Stimulated activated CD4-positive, alpha-beta T cell treated with anti-CD3 and anti-CD28 coated beads, Interleukin-15, amount 100 ng/mL, for 24 hours (primary cell): Measurements from ENCODE around the gene ASCC1.
"Not testable (repeated sequence)": the region's sequence is repeated elsewhere in the genome, so short reads cannot be mapped to it uniquely, and the experiment has no call there.

Experiments used
- DNase-seq: peaks from one replicate; pipeline ENCODE4 v3.0.0-alpha.2; 2020

ASCC1 gene

DNA sequence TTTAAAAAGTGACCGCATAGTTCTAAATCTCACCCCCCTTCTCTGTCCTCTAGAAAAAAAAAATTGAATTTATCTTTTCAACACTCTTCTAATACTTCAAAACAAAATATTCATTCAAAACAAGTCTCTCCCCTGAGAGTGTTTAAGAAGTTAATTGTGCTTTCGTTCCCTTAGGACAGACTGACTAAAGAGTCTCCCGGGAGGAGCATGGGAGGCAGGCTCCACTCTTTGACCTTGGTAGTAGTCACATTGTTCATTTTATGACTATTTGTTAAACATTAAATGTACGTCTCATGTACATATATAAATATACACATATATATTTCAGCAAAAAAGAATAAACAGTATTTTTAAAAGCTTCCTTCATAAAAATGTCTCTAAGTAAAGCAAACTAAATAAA is 92.5 kb downstream of the ASCC1 start:
- DNase-seq = no peak

DNA sequence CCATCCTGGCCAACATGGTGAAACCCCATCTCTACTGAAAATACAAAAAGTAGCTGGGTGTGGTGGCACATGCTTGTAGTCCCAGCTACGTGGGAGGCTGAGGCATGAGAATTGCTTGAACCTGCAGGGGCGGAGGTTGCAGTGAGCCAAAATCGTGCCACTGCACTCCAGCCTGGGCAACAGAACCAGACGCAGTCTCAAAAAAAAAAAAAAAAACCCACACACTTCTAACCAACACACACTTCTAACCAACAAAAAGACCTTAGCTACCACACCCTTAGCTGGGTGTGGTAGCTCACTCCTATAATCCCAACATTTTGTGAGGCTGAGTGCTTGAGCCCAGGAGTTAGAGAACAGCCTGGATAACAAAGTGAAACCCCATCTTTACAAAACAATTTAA is 93.9 kb downstream of the ASCC1 start:
- DNase-seq = peak; percentile 39

DNA sequence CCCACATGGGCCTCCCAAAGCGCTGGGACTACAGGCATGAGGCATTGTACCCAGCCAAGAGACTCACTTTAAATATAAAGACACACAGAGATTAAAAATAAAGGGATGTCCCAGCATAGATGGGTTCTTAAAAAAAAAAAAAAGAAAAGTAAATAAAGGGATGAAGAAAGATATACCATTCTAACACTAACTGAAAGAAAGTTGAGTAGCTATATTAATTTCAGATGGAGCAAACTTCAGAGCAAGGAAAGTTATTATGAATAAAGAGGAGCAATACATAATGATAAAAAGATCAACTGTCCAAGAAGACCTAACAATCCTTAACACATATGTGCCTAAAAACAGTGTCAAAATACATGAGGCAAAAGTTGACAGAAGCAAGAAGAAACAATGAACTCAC is 94.7 kb downstream of the ASCC1 start:
- no peak for DNase-seq

DNA sequence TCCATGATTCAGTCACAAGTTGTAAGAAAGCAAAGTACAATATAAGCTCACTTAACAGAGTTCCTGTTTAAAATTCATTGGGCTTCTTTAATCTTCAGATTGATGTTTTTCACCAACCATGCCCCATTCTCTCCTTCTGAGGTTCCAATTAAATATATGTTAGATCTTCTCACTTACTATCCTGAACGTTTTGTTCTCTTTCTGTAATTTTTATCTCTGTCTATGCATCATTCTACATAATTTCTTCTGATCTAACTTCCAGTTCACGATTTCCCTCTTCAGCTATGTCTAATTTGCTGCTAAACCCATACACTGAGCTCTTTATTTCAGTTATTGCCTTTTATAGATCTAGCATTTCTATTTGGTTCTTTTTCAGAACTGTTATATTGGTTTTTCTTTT is 99.7 kb downstream of the ASCC1 start:
- DNase-seq = no peak

DNA sequence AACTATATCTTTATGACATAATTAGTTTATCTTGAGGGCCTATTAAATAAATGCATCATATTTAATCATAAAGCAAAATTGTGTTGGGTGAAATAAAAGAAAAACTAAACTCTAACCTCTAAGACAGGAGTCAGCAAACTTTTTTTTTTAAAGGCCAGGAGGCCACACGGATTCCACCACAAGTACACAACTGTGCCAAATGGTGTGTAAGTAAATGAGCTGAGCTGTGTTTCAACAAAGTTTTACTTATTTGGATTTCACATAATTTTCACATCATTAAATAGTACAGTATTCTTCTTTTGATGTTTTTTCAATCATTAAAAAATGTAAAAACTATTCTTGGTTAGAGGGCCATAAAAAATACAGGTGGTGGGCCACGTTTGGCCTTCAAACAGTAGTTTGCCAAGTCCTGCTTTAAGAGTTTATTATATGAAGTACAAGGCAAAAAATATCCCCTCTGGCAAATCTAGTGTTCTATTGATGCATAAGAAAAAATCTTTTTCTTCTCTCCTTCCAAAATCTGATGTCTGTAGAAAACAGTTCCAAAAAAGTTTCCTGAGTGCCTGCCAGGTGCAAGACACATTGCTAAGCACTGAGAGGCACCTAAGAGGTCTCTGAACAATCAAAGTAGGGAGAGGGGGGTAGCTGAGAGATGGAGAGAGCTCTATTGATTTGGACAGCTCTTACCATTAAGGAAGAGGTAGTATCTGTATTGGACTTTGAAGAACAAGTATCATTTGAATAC is 101.2 kb downstream of the ASCC1 start:
- no peak for DNase-seq

DNA sequence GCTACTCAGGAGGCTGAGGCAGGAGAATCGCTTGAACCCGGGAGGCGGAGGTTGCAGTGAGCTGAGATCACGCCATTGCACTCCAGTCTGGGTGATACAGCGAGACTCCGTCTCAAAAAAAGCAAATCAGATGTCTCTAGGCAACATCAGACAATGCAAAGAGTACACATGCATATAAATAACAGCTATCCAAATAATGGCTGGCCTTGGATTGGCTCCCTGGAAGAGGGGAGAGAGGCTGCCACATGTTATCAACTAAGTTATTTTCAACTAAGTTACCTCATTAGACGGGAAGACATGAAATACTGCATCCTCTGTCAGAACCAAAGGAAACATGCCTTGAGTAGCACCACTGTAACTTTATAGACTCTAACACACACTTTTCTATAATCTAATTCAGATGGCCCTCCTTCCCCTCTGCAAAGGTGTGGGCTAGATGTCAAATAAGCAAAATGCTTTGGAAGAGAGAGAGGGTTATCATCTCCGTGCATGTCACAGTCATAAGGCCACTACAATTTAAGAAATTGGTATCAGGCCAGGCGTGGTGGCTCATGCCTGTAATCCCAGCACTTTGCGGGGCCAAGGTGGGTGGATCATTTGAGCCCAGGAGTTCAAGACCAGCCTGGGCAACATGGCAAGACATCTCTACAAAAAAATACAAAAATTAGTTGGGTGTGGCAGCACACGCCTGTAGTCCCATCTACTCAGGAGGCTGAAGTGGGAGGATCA is 105.2 kb downstream of the ASCC1 start:
- no peak for DNase-seq

DNA sequence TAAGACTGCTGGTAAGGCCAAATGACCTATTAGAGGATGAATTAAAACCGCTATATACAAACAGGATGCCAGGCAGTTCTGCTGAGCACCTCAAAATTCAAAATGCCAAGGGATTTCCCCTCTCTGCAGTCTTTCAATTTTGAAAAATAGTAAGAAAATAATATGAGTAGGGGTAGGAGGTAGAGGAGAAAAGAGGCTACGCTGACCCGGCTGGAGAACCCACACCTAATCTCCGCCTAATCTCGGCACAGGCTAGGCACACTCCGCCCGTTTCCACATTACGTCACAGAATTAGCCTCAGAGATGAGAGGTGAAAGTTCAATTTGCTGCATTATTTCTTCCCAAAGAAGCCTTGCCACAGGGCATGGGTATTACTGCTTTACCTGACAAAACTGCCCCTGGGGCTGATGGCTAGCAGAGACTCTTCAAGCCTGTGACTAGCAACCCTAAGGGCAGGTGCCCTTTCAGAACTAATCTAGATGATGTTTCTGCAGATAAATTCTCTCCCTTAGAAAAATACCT is 106.4 kb downstream of the ASCC1 start:
- DNase-seq = no peak

DNA sequence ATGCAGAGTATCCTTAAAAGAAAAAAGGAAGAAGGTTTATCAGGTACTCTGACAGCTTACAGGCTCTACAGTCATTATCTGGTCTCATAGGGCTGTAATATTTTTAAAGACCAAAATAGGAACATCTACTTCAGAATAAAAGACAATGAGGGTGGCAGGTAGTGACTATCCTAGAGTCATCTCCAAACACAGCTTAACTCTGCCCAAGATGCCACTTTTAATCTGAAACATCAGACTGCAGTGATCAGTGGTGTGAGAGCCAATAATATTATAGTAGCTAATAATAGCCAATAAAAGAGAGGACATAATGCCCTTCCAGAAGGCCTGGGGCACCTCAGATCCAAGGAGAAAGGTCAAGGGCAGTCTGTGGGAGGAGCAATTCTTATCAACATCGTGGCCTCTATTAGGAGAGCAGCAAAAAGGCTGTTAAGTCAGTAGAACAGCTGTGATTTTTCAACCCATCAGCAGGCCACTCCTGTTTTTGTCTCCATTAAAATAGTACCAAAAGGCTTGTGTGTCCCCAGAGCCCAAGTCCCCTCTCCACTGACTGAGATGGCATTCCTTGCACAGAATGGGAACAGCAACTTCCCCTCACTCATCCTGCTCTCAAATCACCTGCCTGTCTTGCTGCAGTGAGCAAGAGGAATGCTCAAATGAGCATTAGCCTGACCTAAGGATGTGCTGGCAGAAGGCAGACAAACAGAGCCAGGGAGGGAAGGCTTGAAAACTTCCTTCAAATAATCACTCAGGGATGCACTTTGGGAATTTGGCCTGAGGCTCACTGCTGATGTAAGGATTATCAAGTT is 107.0 kb downstream of the ASCC1 start:
- no peak for DNase-seq

DNA sequence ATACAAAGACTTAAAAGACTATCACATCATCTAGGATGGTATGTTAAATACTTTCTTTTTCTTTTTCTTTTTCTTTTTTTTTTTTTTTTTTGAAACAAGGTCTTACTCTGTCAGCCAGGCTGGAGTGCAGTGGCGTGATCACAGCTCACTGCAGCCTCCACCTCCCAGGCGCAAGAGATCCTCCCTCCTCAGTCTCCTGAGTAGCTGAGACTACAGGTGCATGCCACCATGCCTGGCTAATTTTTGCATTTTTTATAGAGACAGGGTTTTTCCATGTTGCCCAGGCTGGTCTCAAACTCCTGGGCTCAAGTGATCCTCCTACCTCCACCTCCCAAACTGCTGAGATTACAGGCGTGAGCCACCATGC is 108.1 kb downstream of the ASCC1 start:
- not testable (repeated sequence) for DNase-seq

DNA sequence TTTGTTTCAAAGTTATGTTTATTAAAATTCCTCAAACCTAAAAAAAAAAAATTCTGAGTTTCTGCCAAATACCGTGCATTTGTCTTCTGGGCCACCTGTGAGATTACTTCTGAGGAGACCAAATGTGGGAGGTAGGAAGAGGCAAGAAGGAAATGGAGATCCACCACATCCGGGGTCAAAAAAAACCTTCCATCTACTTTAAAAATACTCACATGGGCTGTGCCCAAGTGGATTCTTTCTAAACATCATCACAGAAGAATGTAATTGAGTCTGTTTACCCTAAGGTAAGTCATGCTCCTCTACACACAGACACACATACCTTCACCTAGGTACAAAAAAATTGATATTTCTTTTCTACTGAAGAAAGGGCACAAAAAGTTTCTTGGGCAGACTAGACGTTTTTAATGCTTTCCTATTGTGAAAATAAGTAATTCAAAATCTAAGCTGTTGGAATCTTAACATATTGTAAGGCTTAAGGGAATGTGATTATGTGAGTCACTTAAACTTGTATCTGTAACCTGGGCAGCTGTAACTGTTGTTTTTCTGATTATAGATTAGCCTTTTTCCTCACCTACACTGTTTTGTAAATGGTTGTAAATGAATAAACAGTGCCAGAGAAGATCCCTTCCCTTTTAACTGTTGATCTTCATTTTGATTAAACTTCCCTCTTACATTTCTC is 108.6 kb downstream of the ASCC1 start:
- no peak for DNase-seq

DNA sequence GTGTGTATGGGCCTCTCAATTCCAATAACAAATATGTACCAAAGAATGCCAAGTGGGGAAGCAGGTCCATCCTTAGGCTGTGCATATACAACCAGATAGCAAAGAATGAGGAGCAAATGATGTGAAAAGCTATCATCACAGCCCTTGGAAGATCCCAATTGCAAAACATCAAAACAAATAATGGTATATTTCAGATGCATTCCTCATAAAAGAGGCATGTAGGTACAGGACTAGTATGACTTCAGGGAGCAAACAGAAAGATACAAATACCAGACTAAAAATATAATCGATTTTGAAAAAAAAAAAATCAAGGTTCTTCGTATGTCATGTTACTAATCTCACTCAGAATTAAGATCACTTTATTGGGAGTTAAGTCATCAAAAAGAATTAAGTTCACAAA is 109.2 kb downstream of the ASCC1 start:
- DNase-seq = no peak

DNA sequence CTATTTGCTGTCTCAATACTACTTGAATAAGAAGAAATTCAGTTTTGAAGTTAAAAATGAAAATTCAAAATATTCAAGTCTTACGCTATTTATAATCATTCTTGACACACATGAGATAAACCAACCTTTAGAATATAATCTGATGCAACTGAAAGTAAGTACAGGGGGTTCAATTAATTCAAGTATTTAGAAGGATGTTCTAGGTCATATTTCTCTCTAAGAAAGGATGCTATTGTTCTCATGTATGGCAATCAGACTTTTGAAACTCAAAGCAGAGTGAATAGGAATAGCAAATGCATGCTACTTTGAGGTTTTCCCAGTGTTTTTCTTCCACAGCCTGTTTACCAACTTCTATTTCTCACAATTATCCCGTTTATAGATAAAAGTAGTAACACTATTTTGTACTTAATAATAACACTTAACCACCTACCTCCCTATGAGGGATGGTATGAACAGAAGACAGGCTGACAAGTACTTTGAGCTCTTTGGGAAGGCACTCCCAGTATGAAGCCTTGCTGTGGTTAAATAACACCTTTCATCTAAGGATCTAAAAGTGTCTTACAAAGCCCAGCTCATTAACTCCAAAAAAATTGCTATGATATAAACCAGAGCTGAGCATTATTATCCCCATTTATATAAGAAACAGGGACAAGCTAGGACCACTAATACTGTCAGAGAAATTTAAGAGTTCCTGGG is 109.8 kb downstream of the ASCC1 start:
- DNase-seq = no peak

DNA sequence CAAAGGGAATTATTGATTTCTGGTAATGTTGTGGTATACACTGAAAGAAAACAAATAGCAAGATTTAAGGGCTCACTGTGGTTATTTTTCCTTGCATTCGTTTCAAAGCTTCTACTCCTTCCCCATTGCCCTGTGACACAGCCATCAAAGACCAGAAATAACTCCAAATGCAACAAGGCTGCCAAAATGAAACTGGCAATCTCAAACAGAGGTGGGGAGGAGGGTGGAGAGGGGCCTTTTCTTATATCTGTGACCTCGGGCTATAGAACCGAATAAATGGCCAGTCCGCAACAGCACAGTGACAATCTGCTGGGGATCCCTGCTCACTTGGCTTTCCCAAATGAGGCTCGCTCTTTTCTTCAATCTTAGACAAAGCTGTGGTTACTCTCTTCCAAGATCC is 110.4 kb downstream of the ASCC1 start:
- no peak for DNase-seq

DNA sequence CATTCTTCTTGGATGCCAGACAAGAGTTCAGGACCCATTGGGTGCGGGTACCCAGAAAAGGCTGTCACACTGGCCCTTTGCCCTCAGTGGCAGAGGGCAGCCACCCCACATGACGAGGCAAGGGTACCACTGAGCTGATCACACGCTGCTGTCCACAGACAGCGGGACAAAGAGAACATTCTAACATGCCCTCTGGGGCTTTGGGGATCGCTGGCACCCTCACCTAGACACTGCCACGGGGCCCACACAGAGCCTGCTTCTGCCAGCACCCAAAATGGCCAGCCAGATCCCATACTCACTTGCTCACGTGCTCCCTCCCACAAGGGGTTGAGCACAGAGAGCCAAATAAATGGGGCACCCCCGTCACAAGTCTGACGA is 111.0 kb downstream of the ASCC1 start:
- DNase-seq = no peak

DNA sequence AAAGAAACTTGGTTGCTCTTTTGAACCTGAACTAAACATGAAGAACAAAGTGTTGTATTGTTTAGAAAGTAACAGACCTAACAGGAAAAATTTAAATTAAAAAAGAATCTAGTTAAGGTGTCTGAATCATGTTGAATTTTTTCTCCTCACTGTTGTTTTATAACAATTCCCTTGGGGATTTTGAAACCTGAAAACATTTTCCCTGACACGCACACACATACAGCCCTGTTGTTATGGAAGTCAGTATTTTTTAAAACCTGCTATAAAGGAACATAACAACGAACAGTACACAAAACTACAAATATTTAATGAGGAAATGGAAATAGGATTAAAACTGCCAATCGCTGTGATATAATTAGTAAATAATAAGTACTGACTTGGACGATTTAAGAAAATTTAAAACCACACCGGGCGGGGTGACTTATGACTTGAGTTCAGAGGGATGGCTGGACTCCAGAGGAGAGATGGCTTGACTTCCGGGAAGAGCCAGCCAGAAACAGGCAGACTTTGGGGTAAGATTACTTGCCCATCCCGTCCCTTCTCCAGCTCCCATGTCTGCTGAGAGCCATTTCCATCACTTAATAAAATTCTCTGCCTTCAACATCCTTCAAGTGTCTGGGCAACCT is 111.5 kb downstream of the ASCC1 start:
- DNase-seq = no peak

DNA sequence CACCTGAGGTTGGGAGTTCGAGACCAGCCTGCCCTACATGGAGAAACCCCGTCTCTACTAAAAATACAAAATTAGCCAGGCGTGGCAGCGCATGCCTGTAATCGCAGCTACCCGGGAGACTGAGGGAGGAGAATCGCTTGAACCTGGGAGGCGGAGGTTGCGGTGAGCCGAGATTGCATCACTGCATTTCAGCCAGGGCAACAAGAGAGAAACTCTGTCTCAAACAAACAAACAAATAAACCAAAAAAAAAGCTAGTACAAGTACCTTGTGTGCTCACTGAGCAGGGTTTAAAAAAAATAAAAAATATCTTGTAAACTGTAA is 116.5 kb downstream of the ASCC1 start:
- no peak for DNase-seq

DNA sequence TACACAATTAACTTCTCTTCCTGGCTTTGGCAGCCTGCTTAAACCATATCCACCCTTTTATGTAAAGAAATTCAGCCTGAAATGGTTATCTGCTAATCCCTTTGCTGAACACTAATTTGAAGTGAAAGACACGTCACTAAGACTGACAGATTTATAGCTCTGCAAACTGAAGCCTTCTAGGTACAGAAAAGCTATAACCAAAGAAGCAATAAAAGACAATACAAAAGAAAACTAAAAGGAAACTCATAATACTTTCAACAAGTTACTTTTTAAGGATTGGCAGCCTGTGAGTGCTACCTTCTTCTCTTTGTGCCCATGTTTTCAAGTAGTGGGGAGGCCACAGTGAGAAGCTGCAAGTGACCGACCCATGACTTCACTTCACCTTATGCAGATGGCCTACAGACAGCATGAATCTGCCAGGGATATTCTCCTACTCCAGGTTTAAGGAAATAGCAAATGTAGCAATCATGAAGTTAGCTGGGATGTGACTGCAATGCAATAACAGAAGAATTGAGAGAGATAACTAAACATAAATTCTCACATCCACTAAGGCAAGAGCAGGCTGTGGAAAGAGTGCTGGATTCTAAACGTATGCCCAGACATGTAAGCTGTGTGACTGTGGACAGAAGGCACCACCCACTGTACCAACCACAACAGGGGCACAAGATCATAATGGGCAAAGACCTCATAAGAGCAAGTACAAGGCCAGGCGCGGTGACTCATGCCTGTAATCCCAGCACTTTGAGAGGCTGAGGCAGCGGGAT is 117.1 kb downstream of the ASCC1 start:
- DNase-seq = no peak

DNA sequence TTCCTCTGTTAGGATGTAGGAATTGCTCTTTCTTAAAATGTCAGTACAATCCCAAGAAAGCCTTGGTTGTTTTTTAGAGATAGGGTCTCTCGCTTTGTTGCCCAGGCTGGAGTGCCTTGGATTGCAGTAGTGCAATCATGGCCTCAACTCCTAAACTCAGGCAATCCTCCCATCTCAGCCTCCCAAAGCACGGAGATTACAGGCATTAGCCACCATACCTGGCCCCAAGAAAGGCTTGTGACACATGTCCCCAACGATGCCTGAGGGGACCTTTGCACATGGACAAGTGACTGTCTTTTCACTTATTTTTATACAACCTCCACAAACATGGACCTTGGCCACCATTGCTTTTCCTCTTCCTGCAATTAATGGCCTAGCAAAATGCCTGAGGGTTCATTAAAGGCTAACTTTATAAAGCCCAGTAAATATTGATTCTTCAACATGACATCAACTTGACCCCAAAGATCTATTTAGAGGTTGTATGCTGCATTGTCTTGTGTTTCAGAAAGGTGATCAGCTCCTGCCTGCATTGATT is 117.7 kb downstream of the ASCC1 start:
- DNase-seq = no peak

DNA sequence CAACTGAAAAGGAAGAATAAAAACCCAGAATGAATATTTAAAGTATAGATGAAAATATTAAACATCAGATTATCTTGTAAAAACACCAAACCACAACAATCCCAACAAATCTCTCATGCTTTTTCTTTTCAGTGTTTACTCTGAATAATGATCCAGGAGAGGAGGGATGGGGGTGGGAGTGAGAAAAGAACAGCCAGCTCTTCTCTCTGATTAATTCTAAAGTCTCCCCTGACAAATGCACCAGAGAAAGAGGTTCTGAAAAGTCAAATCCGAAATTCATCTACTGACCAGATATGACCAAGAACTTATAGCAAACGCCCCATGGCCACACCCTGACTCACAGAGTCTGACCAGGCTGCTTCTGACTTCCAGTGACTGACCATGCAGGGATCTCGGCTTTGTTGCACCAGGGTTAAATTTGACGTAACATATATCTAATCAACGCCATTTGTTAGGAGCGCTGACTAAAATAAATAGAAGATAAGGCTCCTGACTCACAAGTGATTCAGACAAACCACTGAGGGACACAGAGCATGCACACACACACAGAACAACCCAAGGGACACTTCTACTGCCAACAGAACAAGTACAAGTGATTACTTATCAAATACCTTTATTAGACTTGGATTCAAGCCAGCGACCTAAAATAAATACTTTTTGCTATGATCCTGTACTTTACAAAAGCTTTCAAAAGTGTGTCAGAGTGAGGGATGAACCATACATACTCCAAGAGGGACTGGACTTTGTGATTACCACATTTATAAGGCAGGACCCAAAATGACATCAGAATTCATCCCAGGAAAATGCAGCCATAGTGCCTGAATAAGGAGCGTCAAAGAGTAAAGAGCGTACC is 118.4 kb downstream of the ASCC1 start:
- no peak for DNase-seq
